ENCODE results near the gene TNFRSF4. TPM values are rescaled to one million over a fixed set of nuclear protein-coding genes. Genes with fewer than 3 reads are reported as not detected.

TNFRSF4 gene
- total and polyA plus RNA-seq, 2 of the 13 experiments (the other 11 are each of a cell fraction or from before 2014, with no cell fraction given) = not detected

GRCh38 chr1:1168451-1169411 is 45.2 kb downstream of the TNFRSF4 start (continued):
- no peak for TF ChIP-seq ZNF318 (CRISPR knock-in tag; IDR thresholded peaks at IDR 0.05)
- no peak for TF ChIP-seq CTCF (CRISPR knock-in tag; IDR thresholded peaks at IDR 0.05)
- TF ChIP-seq TRAFD1 (CRISPR knock-in tag; IDR thresholded peaks at IDR 0.05; ENCODE audit: borderline replicate concordance) = no peak
- TF ChIP-seq IRF1 (CRISPR knock-in tag; IDR thresholded peaks at IDR 0.05; ENCODE audit: low read depth) = no peak
- no peak for TF ChIP-seq ISX (CRISPR knock-in tag; conservative IDR thresholded peaks at IDR 0.05)
- TF ChIP-seq ZNF333 (CRISPR knock-in tag; IDR thresholded peaks at IDR 0.05; ENCODE audit: borderline replicate concordance) = no peak
- TF ChIP-seq SKIL (CRISPR knock-in tag; IDR thresholded peaks at IDR 0.05; ENCODE audit: borderline replicate concordance) = no peak
- no peak for TF ChIP-seq MNT (IDR thresholded peaks at IDR 0.05)
- TF ChIP-seq SNAI1 (CRISPR knock-in tag; IDR thresholded peaks at IDR 0.05; ENCODE audit: borderline replicate concordance) = no peak
- no peak for TF ChIP-seq ZNF124 (CRISPR knock-in tag; IDR thresholded peaks at IDR 0.05)
